Measurements from ENCODE around the gene LRIG1.

The LRIG1 gene

DNA sequence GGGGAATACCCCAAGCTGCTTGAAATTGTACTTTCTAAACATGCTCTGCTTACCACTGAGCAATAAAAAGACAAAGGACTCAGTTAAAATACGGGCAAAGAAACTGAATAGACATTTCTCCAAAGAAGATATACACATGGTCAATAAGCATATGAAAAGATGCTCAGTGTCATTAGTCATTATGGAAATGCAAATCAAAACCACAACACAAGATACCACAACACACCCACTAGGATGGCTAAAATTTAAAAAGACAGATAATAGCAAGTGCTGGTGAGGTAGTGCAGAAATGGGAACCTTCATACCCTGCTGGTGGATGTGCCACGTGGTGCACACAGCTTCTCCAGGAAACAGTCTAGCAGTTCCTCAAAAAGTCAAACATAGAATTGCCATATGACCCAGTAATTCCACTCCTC, 21.3 kb downstream of the LRIG1 start:
- no peak overlapping the region for H3K4me3 ChIP-seq (ENCODE audit: low read depth, low read length)
- TF ChIP-seq, protein P1, sequence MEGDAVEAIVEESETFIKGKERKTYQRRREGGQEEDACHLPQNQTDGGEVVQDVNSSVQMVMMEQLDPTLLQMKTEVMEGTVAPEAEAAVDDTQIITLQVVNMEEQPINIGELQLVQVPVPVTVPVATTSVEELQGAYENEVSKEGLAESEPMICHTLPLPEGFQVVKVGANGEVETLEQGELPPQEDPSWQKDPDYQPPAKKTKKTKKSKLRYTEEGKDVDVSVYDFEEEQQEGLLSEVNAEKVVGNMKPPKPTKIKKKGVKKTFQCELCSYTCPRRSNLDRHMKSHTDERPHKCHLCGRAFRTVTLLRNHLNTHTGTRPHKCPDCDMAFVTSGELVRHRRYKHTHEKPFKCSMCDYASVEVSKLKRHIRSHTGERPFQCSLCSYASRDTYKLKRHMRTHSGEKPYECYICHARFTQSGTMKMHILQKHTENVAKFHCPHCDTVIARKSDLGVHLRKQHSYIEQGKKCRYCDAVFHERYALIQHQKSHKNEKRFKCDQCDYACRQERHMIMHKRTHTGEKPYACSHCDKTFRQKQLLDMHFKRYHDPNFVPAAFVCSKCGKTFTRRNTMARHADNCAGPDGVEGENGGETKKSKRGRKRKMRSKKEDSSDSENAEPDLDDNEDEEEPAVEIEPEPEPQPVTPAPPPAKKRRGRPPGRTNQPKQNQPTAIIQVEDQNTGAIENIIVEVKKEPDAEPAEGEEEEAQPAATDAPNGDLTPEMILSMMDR (conservative IDR thresholded peaks at IDR 0.05; ENCODE audit: low read depth, low read length) = no peak
- no peak for DNase-seq (ENCODE audit: low read depth)

DNA sequence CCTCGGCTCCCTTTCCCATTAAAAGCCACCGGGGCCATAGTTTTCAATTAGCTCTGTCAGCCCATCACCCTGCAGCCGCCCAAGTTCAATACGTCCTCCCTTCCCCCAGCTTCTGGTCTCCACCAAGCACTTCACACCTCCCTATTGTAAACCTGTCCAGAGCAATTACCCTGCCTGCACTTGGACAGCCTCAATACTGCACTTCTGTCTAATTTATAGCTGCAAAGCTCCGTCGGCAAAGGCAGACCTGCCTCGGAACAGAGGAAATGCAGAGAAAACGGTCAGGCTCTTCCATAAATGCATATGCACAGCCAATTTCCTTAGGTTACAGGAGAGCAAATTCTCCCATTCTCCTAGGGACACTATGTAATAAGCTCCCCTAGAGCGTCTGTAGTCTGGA, 21.9 kb downstream of the LRIG1 start:
- H3K4me3 ChIP-seq (ENCODE audit: low read depth, low read length) = no peak overlapping the region
- TF ChIP-seq, protein P1 (conservative IDR thresholded peaks at IDR 0.05; ENCODE audit: low read depth, low read length) = no peak
- DNase-seq (ENCODE audit: low read depth) = no peak

DNA sequence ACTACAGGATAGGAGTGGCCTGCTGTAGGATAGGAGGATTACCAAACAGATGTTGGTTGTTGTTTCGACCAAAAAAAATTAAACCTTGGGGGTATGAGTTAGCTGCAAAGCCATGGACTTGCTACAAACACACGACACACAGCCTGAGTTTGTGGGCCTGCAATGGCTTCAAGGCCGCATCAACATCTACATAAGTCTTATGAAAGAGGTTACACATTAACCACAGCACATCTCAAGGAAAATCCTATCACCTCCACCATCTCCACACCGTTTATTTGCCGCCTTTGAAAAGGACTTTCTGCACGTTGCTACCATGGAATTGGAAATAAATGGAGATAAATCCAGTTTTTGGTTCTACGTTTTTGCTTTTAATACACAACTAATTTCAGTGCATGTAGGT, 23.0 kb downstream of the LRIG1 start:
- no peak for DNase-seq (ENCODE audit: low read depth)
- no peak overlapping the region for H3K4me3 ChIP-seq (ENCODE audit: low read depth, low read length)
- TF ChIP-seq, protein P1 (conservative IDR thresholded peaks at IDR 0.05; ENCODE audit: low read depth, low read length) = no peak

DNA sequence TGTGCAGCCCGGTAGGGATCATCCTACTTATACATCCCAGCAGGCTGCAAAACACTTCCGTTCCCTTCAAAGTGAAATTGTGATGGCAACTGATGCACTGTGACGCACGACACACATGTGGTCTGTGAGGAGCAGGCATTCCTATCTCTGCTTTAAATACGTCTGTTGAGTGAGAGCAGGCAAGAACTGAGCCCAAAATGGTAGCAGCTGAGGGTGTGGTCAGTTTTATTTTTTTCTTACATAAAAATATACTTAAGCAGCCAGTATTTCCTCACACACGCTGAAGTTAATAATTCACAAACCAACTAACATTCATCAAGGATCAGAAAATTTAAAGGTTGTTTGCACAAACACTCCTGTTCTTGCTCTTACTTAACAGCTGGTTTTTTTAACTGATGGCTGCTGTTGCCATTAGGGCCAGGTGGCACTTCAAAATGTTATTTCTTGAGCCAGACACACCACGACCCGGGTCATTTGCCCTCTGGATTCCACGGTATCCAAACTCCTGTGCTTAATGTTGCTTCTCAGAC, 23.9 kb downstream of the LRIG1 start:
- DNase-seq (ENCODE audit: low read depth) = no peak
- H3K4me3 ChIP-seq (ENCODE audit: low read depth, low read length) = no peak overlapping the region
- TF ChIP-seq, protein P1 (conservative IDR thresholded peaks at IDR 0.05; ENCODE audit: low read depth, low read length) = no peak

DNA sequence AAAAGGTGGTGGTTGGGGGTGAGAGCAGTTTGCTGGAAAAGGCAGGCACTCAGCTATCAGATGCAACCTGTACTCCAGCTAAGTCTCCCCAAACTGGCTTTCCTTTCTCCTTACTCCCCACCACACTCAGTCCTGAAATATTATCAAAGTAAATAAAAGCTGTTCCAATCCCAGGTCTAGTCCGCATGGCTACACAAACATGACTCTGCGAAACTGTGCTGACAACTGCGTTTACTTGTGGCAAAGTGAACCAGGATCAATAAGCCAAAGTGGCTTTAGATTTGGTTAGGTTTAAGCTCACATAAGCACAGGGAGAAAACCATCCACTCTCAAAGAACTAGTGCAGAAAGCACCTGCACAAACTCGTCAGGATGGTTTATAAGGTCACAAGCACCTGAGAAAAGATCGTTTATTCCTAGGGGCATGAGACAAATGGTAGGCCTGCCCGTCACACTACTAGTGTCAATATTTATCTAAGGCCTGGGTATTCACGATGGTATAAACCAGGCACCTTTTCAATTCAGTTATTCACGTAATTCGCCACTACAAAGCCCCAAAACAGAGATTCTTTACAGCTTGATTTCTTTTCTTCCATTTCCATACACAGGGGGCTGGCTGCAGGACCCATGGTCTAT, 25.3 kb downstream of the LRIG1 start:
- H3K4me3 ChIP-seq (ENCODE audit: low read depth, low read length) = no peak overlapping the region
- DNase-seq (ENCODE audit: low read depth) = no peak
- TF ChIP-seq, protein P1 (conservative IDR thresholded peaks at IDR 0.05; ENCODE audit: low read depth, low read length) = no peak

DNA sequence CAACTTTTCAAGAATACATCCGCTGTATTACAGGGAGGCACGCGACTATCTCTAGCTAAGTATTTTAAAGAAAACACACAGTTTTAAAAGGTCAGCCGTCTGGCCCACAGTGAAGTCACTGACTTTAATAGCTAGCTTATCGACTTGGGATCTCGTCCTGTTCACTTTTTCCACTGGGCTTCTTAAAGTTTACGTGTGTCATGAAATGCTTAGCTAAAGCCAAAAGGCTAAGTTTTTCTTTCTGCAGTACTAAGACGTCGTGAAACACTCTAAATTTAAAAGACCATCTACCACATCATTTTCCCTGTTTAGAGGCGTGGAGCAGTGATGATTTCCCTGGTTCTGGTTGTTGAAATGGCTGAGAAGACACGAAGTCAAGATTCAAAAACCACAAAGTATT, 27.1 kb downstream of the LRIG1 start:
- H3K4me3 ChIP-seq (ENCODE audit: low read depth, low read length) = no peak overlapping the region
- DNase-seq (ENCODE audit: low read depth) = peak; percentile 87
- TF ChIP-seq, protein P1 (conservative IDR thresholded peaks at IDR 0.05; ENCODE audit: low read depth, low read length) = no peak

DNA sequence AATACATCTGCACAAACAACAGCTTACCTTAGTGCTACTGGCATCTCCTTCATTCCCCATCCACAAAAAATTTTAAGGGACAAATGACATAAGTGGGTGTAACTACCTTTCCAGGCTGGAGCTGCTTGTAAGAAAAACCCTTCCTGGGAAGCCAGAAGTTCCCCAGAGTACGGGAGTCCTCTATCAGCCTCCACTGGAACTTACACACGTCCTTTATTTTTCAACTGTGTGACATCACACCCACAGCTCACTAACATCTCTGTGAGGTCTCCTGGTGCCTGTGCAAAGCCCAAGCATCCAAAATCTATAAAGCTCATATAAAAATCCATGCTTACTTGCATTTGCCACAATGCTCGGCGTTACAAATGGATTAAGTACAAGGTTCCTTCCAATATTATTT, 27.6 kb downstream of the LRIG1 start:
- no peak overlapping the region for H3K4me3 ChIP-seq (ENCODE audit: low read depth, low read length)
- TF ChIP-seq, protein P1 (conservative IDR thresholded peaks at IDR 0.05; ENCODE audit: low read depth, low read length) = no peak
- peak; percentile 53 for DNase-seq (ENCODE audit: low read depth)
